EH (cell line): ENCODE measurements around the gene MTUS2.

Experiments
- DNase-seq: peaks from one replicate; pipeline ENCODE4 v3.0.0-alpha.2; 2015; ENCODE audit warnings: low read depth

MTUS2 gene

GRCh38 chr13:29508130-29508875 is 688.2 kb downstream of the MTUS2 start:
- peak; percentile 84 for DNase-seq

DNA sequence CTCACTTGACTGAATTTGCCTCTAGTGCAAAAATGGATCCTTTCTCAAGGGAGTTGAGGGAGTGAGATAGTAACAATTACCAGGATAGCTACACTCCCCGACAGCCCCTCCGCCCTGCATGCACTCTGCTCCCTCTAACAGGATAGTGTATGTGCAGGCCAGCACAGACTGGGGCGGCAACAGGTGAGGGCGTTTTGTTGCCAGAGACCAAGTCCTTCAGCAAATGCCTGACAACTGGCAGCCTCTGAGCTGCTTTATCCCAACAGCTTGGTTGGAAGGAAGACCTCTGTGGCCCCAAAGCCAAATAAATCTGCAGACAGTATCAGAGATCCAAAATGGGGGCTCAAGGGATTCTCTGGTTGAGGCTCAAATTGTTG is 688.7 kb downstream of the MTUS2 start:
- DNase-seq: no peak

DNA sequence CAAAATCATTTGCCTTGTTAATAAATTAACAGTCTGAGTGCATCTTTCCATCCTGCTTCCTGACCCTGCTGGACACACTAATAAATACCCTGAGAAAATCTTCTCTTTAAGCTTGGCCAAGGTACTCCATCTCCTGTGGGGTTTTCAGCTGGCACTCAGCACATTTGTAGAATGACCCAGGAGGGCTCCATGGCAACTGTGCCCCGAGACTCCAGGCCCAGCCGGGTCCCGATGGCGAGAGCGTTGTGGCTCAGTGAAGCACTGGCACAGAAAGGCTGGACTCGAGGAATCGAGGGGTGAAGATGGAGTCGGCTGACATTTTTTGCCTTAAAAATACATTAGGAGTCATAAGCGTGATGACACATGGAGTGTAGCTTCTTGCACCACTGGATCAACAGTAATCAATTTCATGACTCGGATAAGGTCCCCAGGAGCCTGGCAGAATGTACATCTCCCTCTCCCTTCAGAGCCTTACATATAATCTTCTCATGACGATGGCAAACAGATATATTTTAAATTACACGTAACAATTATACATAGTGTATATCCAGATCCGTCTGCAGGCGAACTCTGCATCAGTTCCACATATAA is 690.0 kb downstream of the MTUS2 start:
- peak; percentile 57 for DNase-seq

DNA sequence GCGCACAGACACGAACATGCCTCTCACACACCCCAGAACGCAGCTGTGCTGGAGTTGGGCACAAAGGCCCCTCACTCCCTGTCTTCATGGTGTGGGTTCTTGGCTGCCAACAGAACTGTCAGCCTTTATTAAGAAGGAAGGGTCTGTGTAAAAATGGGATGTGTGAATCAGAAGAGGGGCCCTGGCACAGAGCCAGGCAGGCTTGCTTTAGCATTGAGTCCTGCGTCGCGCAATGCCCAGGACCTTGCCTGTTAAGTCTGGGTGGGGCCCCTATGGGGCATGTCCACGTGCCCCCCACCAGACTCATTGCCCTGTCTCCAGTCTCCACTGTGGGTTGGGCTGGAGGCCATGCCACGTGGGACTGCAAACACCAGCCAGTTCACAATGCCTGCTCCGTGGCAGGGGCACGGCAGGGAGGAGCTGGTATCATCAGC is 690.5 kb downstream of the MTUS2 start:
- no peak for DNase-seq

GRCh38 chr13:29511106-29511796 is 691.1 kb downstream of the MTUS2 start:
- DNase-seq: no peak

DNA sequence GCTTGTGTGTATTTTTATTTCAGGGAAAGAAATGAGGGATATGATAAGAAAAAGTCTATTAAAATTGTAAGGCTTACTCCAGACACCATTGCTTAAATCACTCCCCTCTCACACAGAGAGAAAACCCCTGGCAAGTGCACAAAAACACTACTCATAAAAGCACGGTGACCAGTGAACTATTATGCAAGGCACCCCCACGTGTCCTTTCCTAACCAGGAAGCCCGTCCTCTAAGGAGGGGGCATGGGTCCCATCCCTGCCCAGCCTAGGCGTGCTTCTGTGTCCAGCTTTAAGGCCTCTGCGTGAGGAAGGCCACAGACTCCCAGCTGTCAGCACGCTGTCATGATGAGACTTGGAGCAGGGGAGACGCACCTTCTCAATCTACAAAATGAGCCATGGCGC is 691.8 kb downstream of the MTUS2 start:
- no peak for DNase-seq

DNA sequence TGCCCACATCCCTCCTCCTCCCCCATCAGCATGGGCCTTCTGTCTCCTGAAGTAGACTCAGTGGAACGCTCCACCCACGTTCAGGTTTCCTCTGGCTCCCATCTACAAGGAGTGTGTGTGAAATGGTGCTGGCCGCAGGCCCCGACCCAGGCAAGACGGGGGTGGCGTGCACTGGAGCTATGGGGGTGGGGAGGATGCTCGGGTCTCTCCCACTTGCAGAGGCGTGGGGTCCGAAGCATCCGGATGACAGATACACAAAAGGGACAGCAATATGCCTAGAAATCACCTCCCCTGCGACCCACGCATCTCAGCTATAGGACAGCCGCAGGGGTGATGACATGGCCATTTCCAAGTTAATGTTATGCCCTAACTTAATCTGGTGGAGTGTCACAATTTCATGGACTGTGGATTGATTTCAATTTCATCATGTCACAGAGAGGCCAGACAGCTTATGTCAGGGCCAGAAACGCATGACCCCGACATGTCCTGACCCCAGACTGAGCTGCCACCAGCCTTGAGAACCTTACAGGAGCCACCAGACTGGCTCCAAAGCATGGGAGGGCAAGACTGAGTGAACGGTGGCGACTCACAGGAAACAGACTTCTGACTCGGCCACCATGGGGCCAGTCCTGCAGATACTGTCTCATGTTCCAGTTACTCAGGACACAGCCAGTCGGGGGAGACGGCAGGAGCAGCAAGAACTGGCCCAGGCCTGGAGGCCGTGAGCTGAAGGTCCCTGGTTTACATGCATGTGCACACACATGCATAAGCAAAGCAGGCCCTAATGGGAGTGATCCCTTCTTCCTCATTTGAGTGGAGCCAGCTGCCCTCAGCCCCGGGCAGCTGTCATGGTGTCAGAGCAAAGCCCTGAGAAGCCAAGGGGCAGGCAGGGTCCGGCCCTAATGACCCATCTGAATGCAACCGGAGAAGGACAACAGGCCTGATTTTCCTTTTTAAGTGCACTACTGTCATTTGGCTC is 693.2 kb downstream of the MTUS2 start:
- DNase-seq: peak; percentile 72

GRCh38 chr13:29513981-29514719 is 694.0 kb downstream of the MTUS2 start:
- no peak for DNase-seq

- no peak for DNase-seq
Measured at GRCh38 chr13:29514720-29515310, 694.7 kb downstream of the MTUS2 start.

GRCh38 chr13:29515372-29515771 is 695.2 kb downstream of the MTUS2 start:
- DNase-seq: peak; percentile 70

DNA sequence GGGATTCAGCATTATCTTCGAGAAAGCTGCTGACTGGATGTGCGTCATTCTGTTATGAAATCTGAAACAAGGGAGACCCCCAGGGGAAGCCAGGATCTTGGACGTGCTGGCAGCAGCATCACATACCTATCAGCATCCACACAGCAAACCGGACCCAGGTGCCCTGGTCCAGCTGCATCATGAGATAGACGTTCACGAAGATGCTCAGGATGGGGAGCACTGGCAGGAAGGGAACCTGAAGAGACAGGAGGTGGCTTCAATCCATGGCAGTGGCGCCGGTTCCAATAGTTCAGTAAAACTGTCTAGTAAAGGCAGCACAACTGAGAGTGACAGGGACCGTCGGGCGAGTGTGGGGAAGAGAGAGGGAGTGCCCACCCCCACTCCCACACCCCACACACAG is 695.9 kb downstream of the MTUS2 start:
- DNase-seq: no peak

GRCh38 chr13:29516880-29517279 is 696.7 kb downstream of the MTUS2 start:
- no peak for DNase-seq

GRCh38 chr13:29519921-29520320 is 699.8 kb downstream of the MTUS2 start:
- no peak for DNase-seq

DNA sequence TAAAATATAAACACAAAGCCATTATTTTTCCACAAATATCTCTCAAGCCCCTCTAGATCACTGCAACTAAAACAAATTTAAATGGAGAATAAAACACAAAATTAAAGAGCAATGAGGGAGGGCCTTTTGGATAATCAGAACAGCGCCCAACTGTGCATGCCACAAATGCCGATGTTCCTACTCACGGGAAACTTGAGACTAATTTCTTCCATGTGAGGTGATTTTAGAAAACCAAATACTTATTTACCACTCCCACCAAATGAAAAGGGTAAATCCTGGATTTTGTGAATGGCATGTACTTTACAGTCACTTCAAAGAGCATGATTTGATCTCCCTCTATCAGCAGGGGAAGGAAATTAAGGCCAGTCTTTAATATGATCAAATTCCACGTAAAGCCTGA is 700.5 kb downstream of the MTUS2 start:
- DNase-seq: peak; percentile 92

GRCh38 chr13:29521336-29521735 is 701.2 kb downstream of the MTUS2 start:
- DNase-seq: no peak

DNA sequence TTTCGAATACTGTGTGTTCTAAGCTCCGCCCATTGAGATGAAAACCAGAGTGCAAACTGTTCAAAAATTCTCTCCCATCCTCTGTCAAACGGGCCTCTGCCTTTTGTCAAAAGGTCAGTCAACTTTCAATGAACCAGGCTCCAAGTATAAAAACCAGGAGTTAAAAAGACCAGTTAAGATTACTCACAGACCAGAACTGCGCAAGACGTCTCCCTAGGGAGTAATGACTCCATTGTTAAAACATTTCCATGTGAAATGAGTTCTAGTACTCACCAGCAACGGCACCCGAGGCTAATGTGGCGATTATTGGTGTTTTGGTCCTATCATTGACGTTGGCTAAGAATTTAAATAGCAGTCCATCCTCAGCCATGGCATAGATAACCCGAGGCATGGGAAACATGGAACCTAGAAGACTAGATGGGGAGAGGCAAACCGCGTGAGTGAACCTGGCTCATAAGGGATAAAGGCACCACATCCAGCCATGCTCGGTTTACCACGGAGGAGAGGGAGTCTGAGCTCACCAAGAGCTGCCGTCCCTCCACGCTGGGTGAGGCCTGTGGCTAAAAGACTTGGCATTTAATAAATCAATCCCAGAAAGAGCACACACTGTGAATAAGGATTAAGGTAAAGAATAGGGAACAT is 702.0 kb downstream of the MTUS2 start:
- peak; percentile 98 for DNase-seq

- peak; percentile 26 for DNase-seq
Measured at GRCh38 chr13:29523199-29523961, 703.2 kb downstream of the MTUS2 start.

DNA sequence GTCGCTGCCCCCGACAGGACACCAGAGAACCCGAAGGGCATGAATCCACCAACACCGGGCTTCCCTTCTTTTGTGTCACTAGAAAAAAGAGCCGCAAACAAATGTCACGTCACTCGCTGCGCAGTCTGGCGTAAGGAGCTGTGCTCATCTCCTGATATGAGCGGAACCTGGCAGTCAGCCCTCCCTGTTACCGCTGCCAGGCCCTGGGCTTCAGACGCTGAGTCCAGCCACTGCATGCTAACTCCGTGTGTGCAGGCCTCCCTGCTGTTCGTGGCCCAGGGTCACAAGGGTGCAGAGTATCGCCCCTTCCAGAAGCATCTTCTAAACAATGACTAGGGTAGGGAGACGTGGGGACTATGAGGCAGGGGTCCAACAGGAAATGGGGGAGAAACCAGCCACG is 704.0 kb downstream of the MTUS2 start:
- no peak for DNase-seq

DNA sequence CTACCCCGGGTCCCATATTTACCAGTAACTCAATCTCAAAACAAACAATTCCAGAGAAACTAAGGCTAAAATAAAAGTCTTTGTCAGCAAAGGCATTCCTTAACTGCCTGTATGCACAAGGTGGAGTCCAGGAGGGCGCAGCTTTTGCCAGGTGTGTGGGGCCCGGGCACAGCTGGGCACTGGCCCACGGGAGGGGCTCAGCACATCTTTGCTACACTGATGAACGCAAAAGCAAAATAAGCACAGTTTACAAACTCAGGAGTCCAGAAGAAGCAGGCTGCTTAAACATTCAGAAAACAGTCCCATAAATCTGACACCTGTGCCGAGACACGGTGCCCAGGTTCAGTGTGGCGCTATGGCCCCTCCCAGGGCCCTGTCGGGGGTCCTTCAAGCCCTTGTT is 704.5 kb downstream of the MTUS2 start:
- DNase-seq: no peak

- no peak for DNase-seq
Measured at GRCh38 chr13:29525757-29526156, 705.6 kb downstream of the MTUS2 start.
